Hypothalamus (tissue), 51 donors: ENCODE results near the gene FAM193A.
"Not testable (repeated sequence)": the region's sequence is repeated elsewhere in the genome, so short reads cannot be mapped to it uniquely, and the experiment has no call there.

Experiments
- DNase-seq, 51 donors: peaks; one replicate each; lab custom pipeline; 2025; lab: John Stamatoyannopoulos, UW

Gene FAM193A

GRCh38 chr4:2646396-2647149 lies 110.1 kb downstream of the FAM193A start:
- DNase-seq: no peak

GRCh38 chr4:2647403-2648158 lies 111.1 kb downstream of the FAM193A start:
- DNase-seq: peak in 1 of 51 donors; percentile 23

- DNase-seq: no peak
These were observed 111.8 kb downstream of the FAM193A start for GRCh38 chr4:2648159-2648814.

GRCh38 chr4:2649604-2650114 lies 113.2 kb downstream of the FAM193A start:
- DNase-seq: no peak

- no peak for DNase-seq
These were observed 113.8 kb downstream of the FAM193A start for GRCh38 chr4:2650276-2650675.

- no peak for DNase-seq
These were observed 115.1 kb downstream of the FAM193A start for GRCh38 chr4:2651546-2651945.

- no peak for DNase-seq
These were observed 115.6 kb downstream of the FAM193A start for GRCh38 chr4:2651998-2652397.

GRCh38 chr4:2652415-2653160 lies 116.1 kb downstream of the FAM193A start:
- DNase-seq: no peak

- peak in 1 of 51 donors; percentile 23 for DNase-seq
These were observed 124.3 kb downstream of the FAM193A start for GRCh38 chr4:2660596-2661211.

- no peak for DNase-seq
These were observed 126.2 kb downstream of the FAM193A start for GRCh38 chr4:2662598-2662997.

- DNase-seq: no peak
These were observed 126.8 kb downstream of the FAM193A start for GRCh38 chr4:2663275-2663674.

- no peak for DNase-seq
These were observed 130.3 kb downstream of the FAM193A start for GRCh38 chr4:2666722-2667247.

- DNase-seq: no peak
These were observed 131.0 kb downstream of the FAM193A start for GRCh38 chr4:2667428-2667827.

- DNase-seq: no peak
These were observed 134.9 kb downstream of the FAM193A start for GRCh38 chr4:2671267-2671895.

- no peak for DNase-seq
These were observed 135.6 kb downstream of the FAM193A start for GRCh38 chr4:2672082-2672481.

GRCh38 chr4:2672700-2673099 lies 136.3 kb downstream of the FAM193A start:
- no peak for DNase-seq

GRCh38 chr4:2673157-2673556 lies 136.7 kb downstream of the FAM193A start:
- no peak for DNase-seq

- DNase-seq: not testable (repeated sequence)
These were observed 143.3 kb downstream of the FAM193A start for GRCh38 chr4:2679762-2680161.

GRCh38 chr4:2684486-2684885 lies 148.0 kb downstream of the FAM193A start:
- no peak for DNase-seq
